Bronchial epithelial cell (primary cell): ENCODE measurements around the gene AQP10. TPM values are rescaled to one million over a fixed set of nuclear protein-coding genes. Genes with fewer than 3 reads are reported as not detected.

Experiments
- DNase-seq: peaks from one replicate; pipeline ENCODE4 v3.0.0-alpha.2; 2010; ENCODE audit warnings: low read depth
- FAIRE-seq: peaks from 2 replicates; lab custom pipeline; 2011; peaks lifted over from hg19 to GRCh38; lab: Jason Lieb, UNC
- H3K27me3 ChIP-seq: 2 replicates; pipeline ENCODE4 v1.5.1; 2011; ENCODE audit warnings: low read length; ENCODE audit not compliant: control insufficient read depth, insufficient read depth
- H3K36me3 ChIP-seq: 2 replicates; pipeline ENCODE4 v1.5.1; 2011; ENCODE audit warnings: low read length; ENCODE audit not compliant: control insufficient read depth, insufficient read depth
- H3K4me3 ChIP-seq: 2 replicates; pipeline ENCODE4 v1.5.1; 2011; ENCODE audit warnings: mild to moderate bottlenecking, low read depth, low read length, control low read depth
- CTCF ChIP-seq: IDR thresholded peaks from 2 replicates; pipeline ENCODE4 v1.5.1; 2011; ENCODE audit warnings: mild to moderate bottlenecking, moderate library complexity, low read length, control low read depth, inconsistent platforms; ENCODE audit not compliant: insufficient read depth, severe bottlenecking
- total RNA-seq: library from RNA; depleted of rRNA; stranded (reverse); fragments of >200 nt; gene quantifications from 2 replicates; pipeline ENCODE4 v1.2.1, GENCODE V29; 2014

Gene AQP10
- total RNA-seq, 1 donor from 2014 or later, result not detected

- FAIRE-seq (no peak), DNase-seq (peak; percentile 41)
- H3K4me3 ChIP-seq, result no peak overlapping the region
- TF ChIP-seq CTCF, result peak; percentile 81
- no peaks in the 10 kb centered on the region for H3K27me3 ChIP-seq
- H3K36me3 ChIP-seq, result peaks cover 21% of the 10 kb centered on the region
These were observed 24.3 kb downstream of the AQP10 start for GRCh38 chr1:154344977-154345837.

- DNase-seq (no peak), FAIRE-seq (peak; percentile 95)
- Histone ChIP-seq H3K4me3 (no peak overlapping the region), H3K36me3 (peaks cover 20% of the 10 kb centered on the region), H3K27me3 (no peaks in the 10 kb centered on the region)
- TF ChIP-seq CTCF, result no peak
These were observed 25.5 kb downstream of the AQP10 start for GRCh38 chr1:154346276-154346917.

GRCh38 chr1:154347961-154348360 lies 27.1 kb downstream of the AQP10 start:
- no peak for DNase-seq
- no peak for FAIRE-seq
- no peaks in the 10 kb centered on the region for H3K27me3 ChIP-seq
- TF ChIP-seq CTCF, result no peak
- no peak overlapping the region for H3K4me3 ChIP-seq
- peaks cover 17% of the 10 kb centered on the region for H3K36me3 ChIP-seq

GRCh38 chr1:154348429-154349076 lies 27.7 kb downstream of the AQP10 start:
- Histone ChIP-seq H3K36me3 (peaks cover 12% of the 10 kb centered on the region), H3K27me3 (no peaks in the 10 kb centered on the region), H3K4me3 (no peak overlapping the region)
- FAIRE-seq, result no peak
- no peak for TF ChIP-seq CTCF
- DNase-seq, result no peak

GRCh38 chr1:154349121-154349520 lies 28.2 kb downstream of the AQP10 start:
- Histone ChIP-seq H3K4me3 (no peak overlapping the region), H3K27me3 (no peaks in the 10 kb centered on the region), H3K36me3 (peaks cover 9% of the 10 kb centered on the region)
- no peak for DNase-seq
- no peak for TF ChIP-seq CTCF
- FAIRE-seq, result no peak
